Breast epithelium (tissue), 3 donors: ENCODE data around the gene IRAK1BP1.

Experiments used
- CTCF ChIP-seq, 3 donors: fragments of 450-650 bp; IDR thresholded peaks; one replicate each; pipeline ENCODE4 v1.5.1; 2016 to 2017; ENCODE audit warnings: antibody characterized with exemption in 3 of 3, mild to moderate bottlenecking in 3 of 3, moderate library complexity in 3 of 3
- POLR2A ChIP-seq: fragments of 450-650 bp; IDR thresholded peaks from one replicate; pipeline ENCODE4 v1.6.1; 2016; ENCODE audit warnings: antibody characterized with exemption, mild to moderate bottlenecking, moderate library complexity
- POLR2AphosphoS5 ChIP-seq, 3 donors: sonication (generic); formaldehyde crosslinking; IDR thresholded peaks; one replicate each; pipeline ENCODE4 v1.6.1; 2017; ENCODE audit warnings: antibody characterized with exemption in 3 of 3

DNA sequence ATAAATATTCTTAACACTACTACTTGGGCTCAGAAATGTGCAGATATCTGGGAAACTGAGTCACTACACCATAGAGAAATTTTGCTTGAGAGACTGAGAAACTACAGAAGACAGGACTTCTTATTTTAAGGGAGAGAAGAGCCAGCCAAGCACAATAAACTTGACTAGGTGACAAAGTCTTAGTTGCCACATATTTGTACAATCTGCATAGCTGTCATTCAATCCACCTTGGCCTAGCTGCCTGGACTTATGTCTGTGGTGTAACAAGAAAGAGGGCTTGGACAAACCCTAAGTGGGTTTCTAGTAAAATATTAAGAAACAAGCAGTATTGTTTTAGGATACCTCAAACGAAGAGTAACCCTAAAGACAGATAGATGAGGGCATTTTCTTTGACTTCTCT, 21.8 kb upstream of the IRAK1BP1 start:
- no peak for TF ChIP-seq CTCF (IDR thresholded peaks at IDR 0.05)
- TF ChIP-seq POLR2AphosphoS5 (IDR thresholded peaks at IDR 0.05): no peak
- no peak for TF ChIP-seq POLR2A
